Measurements from ENCODE around the gene SLC16A14.
A peak's percentile ranks its signal among the peaks of the same experiment; 100 is the strongest.
"Not testable (repeated sequence)": the region's sequence is repeated elsewhere in the genome, so short reads cannot be mapped to it uniquely, and the experiment has no call there.

Gene SLC16A14, protein sequence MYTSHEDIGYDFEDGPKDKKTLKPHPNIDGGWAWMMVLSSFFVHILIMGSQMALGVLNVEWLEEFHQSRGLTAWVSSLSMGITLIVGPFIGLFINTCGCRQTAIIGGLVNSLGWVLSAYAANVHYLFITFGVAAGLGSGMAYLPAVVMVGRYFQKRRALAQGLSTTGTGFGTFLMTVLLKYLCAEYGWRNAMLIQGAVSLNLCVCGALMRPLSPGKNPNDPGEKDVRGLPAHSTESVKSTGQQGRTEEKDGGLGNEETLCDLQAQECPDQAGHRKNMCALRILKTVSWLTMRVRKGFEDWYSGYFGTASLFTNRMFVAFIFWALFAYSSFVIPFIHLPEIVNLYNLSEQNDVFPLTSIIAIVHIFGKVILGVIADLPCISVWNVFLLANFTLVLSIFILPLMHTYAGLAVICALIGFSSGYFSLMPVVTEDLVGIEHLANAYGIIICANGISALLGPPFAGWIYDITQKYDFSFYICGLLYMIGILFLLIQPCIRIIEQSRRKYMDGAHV

DNA sequence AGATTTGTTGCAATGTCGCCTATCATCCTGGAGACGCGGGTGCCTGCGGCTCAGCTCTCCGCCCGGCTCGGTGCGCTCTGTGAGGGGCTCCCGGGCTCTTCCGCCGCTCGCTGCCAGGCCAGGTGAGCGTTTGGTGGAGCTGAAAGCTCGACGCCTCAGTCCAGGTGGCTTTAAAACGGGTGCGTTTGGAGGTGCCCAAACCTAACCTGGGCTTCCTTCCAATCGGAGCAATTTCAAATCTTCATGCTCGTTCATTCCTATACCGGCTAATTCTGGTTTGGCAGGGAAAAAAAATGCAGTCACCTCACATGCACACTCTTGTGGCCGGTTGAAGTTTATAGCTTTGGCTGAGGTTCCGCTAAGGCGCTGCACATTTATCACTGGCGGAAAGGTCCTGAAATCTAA lies at the start of gene SLC16A14:
Gene SLC16A14, minus strand, starts transcription at position 274 of the 405 bp plus-strand sequence. CDS start 9,572 bp downstream, outside the sequence.
- no peak for DNase-seq (ENCODE audit: low read depth)

DNA sequence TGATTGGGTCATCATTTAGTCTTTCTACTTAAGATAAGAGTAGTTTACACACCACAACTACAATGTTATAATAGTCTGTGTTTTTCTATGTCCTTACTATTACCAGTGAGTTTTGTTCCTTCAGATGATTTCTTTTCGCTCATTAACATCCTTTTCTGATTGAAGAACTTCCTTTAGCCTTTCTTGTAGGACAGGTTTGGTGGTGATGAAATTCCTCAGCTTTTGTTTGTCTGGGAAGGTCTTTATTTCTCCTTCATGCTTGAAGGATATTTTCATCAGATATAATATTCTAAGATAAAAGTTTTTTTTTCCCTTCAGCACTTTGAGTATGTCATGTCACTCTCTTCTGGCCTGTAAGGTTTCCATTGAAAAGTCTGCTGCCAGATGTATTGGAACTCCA lies 38.0 kb upstream of the SLC16A14 start:
- no peak for DNase-seq (ENCODE audit: low read depth)

DNA sequence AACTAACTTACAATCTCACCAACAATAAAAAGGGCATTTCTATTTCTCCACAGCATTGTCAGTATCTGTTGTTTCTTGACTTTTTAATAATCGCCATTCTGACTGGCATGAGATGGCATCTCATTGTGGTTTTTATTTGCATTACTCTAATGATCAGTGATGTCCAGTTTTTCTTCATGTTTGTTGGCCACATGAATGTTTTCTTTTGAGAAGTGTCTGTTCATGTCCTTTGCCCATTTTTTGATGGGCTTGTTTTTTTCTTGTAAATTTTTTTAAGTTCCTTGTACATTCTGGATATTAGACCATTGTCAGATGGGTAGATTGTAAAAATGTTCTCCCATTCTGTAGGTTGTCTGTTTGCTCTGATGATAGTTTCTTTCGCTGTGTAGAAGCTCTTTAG lies 33.2 kb upstream of the SLC16A14 start:
- DNase-seq (ENCODE audit: low read depth): not testable (repeated sequence)

DNA sequence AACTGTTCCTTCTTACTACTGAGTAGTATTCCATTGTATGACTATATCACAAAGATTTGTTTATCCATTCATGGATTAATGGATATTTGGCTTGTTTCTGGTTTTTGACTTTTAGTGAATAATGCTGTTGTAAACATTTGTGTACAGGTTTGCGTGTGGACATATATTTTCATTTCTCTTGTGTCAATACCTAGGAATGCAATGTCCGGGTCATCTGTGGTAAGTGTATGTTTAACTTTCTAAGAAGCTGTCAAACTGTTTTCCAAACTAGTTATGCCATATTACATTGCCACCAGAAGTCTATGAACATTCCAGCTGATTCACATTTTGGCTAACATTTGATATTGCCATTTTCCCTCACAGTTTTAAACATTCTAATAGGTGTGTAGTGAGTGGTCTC lies 29.1 kb upstream of the SLC16A14 start:
- no peak for DNase-seq (ENCODE audit: low read depth)

DNA sequence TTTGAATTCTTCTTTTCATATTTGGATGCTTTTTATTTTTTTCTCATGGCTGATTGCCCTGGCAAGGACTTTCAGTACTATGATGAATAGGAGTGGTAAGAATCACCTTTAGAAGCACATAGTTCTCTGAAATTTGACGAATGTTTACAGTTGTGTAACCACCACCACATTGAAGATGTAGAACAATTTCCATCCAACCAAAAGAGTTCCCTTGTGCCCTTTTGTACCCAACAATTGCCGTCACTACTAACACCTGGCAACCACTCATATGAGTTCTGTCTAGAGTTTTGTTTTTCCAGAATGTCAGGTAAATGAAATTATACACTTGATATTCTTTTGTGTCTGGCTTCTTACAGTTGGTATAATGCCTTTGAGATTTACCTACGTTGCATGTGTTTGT lies 28.7 kb upstream of the SLC16A14 start:
- DNase-seq (ENCODE audit: low read depth): no peak

DNA sequence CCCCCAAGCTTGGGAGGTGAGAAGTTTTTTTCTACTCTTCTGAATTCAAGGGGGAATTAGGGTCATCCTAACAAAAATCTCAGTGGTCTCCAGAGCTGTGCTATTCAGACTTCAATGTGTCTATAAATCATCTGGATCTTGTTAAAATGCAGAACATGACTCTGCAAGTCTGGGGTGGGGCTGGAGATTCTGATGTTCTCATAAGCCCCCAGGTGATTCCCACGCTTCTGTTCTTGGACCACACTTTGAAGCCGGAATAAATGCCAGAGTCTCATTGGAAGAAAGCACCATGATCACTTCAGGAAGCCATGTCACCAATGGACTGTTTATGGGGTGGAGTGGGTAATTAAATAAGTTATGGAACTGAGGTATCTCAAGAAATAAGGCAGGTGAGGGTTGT lies 22.2 kb upstream of the SLC16A14 start:
- no peak for DNase-seq (ENCODE audit: low read depth)

DNA sequence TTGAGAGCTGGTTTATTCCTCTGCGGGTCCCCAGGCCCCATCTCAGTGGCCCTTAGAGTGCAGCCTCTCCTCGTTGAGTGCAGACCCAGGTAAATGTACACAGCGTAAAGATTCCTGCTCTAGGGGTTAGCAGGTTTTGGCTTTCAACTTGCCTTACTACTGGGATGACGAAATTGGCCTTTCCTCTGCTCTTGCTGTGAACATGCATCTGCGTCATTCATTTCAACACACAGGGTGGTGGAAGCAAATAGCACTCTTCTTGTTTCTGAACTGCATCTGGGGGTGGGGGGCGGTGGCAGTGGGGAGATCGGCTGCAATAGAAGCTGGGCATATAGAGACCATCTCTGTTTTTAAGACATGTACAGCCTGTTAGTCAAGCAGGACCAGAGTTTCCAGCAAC lies 16.5 kb upstream of the SLC16A14 start:
- no peak for DNase-seq (ENCODE audit: low read depth)

DNA sequence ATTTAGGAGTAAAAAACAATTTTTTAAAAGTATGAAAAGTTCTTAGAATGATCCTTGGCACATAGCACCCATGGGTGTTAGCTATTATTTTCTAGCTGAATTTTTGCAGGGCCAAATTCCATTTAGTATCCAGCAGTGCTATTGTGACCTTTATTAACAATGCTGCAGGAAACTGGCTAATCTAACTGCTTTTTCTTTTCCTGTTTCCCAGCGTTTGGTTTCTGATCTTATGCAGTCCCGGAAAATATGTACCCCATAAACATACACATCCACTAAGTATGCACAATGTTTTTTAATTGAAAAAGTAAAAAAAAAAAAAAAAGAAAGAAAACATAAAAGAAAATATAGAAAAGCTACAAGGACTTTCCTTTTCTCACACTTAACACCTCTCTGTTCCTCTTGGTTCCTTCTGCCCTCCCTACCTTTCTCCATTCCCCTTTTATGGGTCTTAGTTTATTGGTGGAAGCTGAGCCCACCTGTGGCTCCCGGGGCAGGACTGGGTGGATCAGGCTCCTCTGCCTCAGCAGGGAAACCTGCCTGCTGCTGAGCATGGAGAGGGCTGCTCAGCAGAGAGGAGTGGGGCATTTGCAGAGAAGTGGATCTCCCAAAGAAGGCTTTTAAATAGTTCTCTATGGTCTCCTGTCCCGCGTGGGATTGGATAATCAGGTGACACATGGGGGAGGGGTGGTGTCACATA lies 9.3 kb upstream of the SLC16A14 start:
- DNase-seq (ENCODE audit: low read depth): no peak

DNA sequence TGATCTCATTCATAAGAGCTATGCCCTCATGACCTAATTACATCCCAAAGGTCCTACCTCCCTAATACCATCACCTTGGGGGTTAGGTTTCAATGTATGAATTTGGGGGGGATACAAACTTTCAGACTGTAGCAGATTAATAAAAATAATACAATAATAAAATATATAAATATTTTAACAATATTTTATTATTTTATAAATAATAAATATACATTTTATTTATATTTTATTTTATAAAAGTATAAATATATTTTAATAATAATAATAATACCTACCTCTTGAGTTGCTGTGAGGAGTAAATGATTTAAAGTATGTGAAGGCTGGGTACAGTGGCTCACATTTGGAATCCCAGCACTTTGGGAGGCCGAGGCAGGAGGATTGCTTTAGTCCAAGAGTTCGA lies 8.1 kb upstream of the SLC16A14 start:
- no peak for DNase-seq (ENCODE audit: low read depth)

DNA sequence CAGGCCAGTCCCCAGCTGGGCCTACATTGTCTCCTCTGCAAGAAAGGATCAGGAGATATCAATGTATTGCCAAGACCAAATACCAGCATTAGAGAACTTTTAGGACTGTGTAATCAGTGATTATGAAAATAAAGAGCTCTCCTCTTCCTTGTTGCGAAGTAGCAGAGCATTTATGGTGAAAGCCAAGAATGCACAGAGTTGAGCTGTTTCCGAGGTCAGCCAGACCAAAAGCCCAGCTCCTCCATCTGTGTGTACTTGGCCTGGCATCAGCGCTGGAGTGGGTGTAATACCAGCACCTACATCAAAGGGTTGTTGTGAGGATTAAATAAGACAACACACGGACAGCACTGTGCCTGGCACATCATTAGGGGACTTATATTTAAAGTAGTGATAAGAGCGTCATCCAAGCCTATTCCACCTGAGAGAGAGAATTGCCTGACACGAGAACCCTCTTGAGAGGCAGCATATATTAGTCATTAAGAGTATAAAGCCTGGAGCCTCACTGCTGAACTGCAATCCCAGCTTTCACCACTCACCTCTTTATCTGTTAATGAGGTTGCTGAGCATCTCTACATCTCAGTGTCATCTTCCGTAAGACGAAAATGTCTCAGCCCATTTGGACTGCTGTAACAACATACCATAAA lies 7.4 kb upstream of the SLC16A14 start:
- no peak for DNase-seq (ENCODE audit: low read depth)

DNA sequence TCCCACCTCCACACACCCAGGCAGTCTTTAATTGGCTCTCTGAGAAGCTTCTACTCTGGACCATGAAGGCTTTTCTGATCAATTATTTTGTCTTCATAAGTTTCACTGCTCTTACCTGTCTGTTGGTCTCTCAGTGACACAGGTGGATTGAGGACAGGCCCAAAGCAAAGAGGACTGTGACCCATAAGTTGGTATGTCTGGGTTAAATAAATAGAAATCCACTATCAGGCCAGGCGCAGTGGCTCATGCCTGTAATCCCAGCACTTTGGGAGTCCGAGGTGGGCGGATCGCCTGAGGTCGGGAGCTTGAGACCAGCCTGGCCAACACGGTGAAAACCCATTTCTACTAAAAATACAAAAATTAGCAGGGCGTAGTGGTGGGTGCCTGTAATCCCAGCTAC lies 2.7 kb upstream of the SLC16A14 start:
- DNase-seq (ENCODE audit: low read depth): no peak

DNA sequence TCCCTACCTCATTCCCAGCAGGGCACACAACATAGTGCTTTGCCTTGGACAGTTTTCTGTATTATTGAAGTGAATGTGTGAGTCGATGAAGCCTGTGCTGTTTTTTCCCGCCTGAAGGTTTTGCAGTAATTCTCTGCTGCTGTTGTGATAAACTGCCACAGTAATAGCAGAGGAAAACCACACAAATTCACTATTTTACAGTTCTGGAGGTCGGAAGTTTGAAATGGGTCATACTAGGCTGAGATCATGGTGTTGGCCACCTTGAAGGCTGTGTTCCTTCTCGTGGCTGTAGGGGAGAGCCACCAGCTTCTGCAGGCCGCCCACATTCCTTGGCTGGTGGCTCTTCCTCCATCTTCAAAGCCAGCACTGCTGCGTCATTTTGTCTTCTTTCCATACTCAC lies 678 bp upstream of the SLC16A14 start:
- DNase-seq (ENCODE audit: low read depth): no peak

DNA sequence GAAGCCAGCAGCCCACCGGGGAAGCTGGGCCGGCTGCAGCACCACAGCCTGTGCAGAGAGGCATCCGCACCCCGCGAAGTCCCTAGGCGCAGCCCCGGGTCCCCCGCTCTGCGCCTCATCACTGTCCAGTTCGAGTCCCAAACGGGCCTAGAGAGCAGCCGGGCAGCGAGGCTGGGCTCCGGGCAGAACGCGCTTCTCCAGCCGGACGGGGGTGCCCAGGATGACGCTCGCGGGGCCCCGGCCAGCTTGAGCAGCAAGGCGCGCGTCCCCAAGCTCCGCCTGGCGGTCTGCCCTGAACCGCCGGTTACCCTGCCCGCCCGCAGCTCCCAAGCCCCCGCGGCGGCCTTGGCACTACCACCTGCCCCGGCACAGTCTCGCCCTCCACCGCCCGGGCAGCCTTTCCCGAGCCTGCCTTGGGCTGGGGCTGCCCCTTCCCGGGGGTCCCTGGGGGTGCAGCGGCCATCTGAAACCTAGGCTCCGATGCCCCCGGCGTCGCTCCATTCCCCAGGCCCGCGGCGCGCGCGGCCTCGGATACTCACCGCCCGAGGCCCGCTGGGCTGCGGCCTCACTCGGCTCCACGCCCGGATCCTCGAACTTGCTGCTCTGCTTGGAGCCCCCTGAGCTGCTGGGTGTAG lies 591 bp downstream of the SLC16A14 start:
- peak; percentile 19 for DNase-seq (ENCODE audit: low read depth)

DNA sequence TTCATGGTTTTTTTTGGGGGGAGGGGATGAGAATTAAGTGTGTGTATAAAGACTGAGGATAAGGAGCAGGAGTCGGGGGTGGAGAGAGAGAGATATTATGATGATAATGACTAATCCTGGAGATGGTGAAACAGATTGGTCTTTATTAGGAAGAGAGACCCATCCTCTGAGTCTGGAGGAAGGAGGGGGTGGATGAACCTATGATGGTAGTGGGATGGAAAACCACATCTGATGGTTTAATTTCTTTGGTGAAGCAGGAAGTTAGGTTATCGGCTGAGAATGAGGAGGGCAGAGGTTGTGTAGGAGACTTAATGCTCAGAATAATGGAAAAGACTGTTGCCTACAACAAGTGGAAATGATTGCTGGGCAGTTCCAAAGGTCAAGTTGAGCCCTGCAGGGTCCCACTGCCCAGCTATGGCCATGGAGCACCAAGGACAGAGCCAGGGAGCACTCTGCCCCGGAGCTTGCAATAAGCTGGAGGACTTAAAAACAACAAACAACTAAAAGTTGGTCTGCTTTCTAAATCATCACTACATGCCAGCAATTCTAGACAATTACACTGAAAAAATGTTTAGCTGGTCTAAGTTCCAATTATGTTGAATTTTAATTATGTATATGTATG lies 7.9 kb downstream of the SLC16A14 start:
- DNase-seq (ENCODE audit: low read depth): no peak

DNA sequence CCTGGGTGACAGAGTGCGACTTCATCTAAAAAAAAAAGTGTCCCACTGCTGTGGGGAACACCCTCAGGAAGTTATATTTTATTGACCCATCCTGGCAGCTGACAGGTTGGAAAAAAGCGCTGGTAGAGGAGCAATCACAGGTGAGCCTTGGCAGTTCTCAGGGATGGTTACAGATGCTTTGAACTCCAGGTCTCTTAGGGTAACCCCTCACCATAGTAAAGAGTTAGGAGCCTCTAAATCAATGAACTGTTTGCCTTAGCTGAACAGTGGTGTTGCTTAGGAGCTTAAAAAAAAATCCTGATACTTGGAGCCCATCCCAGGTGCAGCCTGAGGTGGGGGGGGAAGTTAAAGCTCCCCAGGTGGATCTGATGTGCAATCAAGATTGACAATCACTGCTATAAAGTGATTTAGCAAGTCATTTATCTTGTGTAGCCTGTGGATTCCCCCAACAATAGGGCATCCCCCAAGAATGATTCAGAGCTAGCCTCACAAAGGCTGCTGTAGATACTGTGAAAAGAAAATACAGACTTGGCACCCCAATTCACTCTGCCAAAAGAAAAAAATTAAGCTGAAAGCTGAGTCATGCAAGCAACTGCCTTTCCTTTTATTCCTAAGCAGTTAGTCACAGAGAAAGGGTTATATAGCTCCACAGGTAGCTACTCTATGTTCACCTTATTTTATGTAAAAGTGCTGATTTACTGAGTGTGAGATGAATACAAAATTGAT lies 14.8 kb downstream of the SLC16A14 start:
- no peak for DNase-seq (ENCODE audit: low read depth)

DNA sequence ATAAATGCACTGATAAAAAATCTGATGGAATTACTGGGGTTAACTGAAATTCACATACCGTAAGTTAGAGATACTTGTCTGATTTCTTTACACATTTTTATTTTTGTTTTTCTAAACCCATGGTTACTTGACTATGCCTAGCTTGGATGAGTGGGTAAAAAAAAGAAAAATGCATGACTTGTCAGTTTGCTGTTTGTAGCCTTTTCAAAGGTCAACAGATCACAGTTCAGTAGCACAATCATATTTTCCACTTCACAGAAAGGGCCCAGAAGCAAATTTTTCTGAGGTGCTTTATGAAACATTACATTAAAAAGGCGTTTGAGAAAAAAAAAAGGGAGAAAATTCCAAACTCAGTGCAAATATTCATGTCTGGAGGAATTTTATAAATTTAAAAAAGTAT lies 16.4 kb downstream of the SLC16A14 start:
- DNase-seq (ENCODE audit: low read depth): no peak

DNA sequence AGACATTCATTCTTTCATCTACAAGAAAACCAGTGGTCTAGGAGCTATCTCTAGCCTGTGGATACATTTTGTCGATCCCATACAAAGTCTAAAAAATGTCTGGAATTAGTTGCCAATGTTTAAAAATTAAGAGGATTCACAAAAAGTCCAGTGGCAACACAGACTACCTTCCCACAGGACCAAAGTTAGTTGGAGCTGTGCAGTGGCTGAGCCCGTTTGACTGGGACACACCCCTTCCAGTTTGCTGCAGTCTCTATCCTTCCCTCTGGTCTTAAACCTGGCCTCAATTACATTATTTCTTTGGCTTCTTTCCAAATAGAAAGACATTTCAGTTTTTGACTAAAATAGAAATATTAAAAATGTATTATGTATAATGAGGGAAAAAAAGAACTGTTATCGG lies 18.6 kb downstream of the SLC16A14 start:
- no peak for DNase-seq (ENCODE audit: low read depth)

DNA sequence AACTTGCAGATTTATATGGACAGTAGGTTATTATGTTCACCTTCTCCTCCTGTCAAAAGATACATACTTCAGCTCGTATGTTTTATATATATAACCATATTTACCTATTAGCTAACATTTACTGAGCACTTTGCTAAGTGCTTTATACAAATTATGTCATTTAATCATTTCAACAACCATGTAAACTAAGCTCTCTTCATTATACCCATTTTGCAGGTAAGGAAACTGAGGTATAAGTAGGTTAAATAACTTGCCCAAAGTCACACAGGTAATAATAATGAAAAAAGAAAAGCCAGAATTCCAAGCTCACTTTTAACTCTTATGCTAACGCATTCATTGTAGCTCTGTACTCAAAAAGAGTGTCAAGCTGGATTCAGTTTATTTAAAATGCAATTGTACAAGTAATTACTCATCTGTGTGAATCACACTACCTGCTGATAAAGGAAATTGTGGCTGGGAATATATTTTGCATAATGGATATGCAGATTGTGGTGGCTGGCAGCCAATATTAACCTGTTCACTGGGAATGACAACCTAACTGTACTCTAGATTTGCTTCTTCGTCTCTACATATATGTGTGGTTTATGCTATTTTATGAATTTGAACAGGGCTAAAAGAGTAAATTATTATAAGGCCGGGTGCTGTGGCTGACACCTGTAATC lies 20.6 kb downstream of the SLC16A14 start:
- DNase-seq (ENCODE audit: low read depth): no peak

DNA sequence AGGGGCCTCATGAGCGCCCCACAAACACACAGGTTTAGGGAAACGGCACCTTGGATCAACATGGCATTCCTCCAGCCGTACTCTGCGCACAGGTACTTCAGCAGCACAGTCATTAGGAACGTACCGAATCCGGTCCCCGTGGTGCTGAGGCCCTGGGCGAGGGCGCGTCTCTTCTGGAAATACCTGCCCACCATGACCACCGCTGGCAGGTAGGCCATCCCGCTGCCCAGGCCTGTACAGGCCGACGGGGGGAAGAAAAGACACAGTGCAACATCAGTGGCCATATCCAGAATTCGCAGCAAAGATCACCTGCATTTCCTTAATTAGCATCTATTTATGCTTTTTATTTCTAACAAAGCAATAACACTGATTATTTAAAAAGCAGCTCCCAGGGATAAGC lies 22.2 kb downstream of the SLC16A14 start:
- DNase-seq (ENCODE audit: low read depth): no peak

DNA sequence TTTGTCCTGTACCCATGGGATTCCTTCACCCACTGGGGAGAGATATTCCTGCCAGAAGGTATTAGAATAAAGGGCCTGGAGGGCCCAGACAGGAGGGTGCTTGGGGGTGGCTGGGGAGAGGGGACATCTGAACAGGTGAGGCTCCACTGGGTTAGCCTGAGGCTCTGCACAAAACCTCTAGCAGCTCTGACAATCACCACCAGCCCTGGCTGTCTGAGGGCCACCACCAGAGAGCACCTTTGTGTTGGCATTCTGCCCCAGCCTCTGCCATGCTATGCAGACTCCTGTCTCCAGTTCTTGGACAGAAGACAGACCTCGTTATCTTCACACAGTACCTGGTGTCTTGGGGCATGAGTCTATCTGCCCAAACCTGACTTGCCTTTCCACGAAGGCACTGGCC lies 25.3 kb downstream of the SLC16A14 start:
- no peak for DNase-seq (ENCODE audit: low read depth)

DNA sequence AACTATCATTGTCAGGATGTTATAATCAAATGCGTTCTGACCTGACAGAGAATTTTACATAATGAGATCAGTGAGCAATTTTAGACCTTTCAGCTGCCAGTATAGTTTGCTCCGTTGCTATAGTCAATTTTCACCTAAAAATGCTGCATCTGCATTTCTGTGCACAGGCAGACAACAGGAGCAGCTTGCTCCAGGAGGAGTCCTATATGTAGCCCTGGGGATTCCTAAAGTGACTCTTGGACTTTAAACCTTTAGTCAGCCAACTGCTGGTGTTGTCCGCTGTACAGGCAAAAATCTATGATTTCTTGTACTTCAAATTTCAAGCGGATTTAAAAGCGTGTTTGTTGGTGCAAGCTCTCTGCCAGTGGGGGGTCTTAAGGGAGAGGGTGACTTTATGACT lies 25.7 kb downstream of the SLC16A14 start:
- no peak for DNase-seq (ENCODE audit: low read depth)

Measured in stimulated activated CD8-positive, alpha-beta memory T cell treated with anti-CD3 and anti-CD28 coated beads, Interleukin-12 subunit alpha, Interleukin-12 subunit beta, amount 100 ng/mL, for 4 hours (primary cell).